Measurements from ENCODE around the gene LGR4. TPM values are rescaled to one million over a fixed set of nuclear protein-coding genes. Genes with fewer than 3 reads are reported as not detected.

Gene LGR4
- total and polyA plus RNA-seq, 2 experiments from 2014 or later, result 14.9 to 59.2 TPM

DNA sequence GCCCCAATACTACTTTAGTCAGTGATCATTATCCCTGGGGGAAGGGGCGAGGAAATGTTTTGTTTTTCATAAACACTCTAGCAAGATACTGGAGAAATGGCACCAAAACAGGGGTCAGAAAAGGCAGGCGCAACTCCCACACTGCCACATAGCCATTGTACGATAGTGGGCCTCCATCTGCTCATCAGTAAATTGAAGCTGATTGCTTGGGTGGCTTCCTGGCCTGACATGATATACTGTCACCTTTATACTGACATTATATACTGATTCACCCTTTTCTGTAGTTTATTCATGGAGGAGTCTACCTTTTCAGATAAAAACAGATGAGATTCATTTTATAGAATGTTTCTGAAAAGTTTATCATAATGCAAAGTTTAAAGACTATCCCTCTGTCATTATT lies 57.9 kb downstream of the LGR4 start:
- peaks cover 83% of the 10 kb centered on the region for H3K79me2 ChIP-seq (ENCODE audit: insufficient read depth)
- H3K27ac ChIP-seq, result no peak overlapping the region

DNA sequence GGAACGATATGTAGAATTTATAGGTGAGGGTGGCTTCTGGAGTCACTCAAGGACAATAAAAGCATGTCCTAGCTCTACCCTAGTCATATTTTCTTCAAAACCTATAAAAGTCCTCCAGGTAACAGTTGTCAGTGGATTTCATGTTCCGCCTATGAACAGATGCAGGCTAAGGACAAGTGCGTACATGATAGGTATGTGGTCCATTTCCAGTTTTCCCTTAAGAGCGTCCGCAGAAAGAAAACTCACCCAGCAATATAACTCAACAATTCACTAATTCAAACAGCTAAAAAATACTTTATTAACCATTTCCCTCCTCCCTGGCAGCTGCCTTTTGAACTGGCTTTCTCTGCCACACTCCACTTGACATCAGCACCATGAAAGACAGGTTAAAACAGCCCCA lies 59.4 kb downstream of the LGR4 start:
- 95 to 97% methylated on average over 5 of the region's 5 CpGs for WGBS, 2 experiments (ENCODE audit: low coverage in 1 of 2, low lambda C conversion rate in 2 of 2, missing lambda C conversion rate in 2 of 2)
- H4K20me1 ChIP-seq (ENCODE audit: insufficient read depth), result 0 out of 2 replicates have a peak, but pooled peaks cover 5% of the 10 kb centered on the region
- H3K4me3 ChIP-seq, result no peak overlapping the region
- peaks cover 77% of the 10 kb centered on the region for H3K79me2 ChIP-seq (ENCODE audit: insufficient read depth)
- no peak overlapping the region for H3K9ac ChIP-seq
- in situ Hi-C loops (cut with MboI), result no loop called here
- 0 out of 2 replicates have a peak, but pooled peaks cover 4% of the 10 kb centered on the region for H3K36me3 ChIP-seq (ENCODE audit: low read depth)
- no peaks in the 10 kb centered on the region for H3K9me2 ChIP-seq (ENCODE audit: insufficient read depth)
- no peak overlapping the region for H3K27ac ChIP-seq
- H3K27me3 ChIP-seq (replicated peaks; ENCODE audit: insufficient read depth), result no peaks in the 10 kb centered on the region
- TF ChIP-seq EZH2phosphoT487 (IDR thresholded peaks at IDR 0.05; ENCODE audit: insufficient read depth, low read depth) (no peak), EZH2 (IDR thresholded peaks at IDR 0.05; ENCODE audit: insufficient read depth, poor library complexity, severe bottlenecking) (no peak)
- 0 out of 2 replicates have a peak, but pooled peaks cover 2% of the 10 kb centered on the region for H3K4me1 ChIP-seq (ENCODE audit: insufficient read depth)
- H3K9me3 ChIP-seq (ENCODE audit: low read depth), result no peaks in the 10 kb centered on the region
- DNase-seq, result no peak
- H3F3A ChIP-seq (ENCODE audit: insufficient read depth), result no peaks in the 10 kb centered on the region
- no peak overlapping the region for H2AFZ ChIP-seq
- no peak overlapping the region for H3K4me2 ChIP-seq (ENCODE audit: unreplicated experiment)

More for the DNA sequence above, 57.9 kb downstream of the LGR4 start:
- WGBS, 2 experiments (ENCODE audit: low coverage in 1 of 2, low lambda C conversion rate in 2 of 2, missing lambda C conversion rate in 2 of 2), result 98 to 99% methylated on average over 3 of the region's 3 CpGs
- H3K9me2 ChIP-seq (ENCODE audit: insufficient read depth), result no peaks in the 10 kb centered on the region
- in situ Hi-C loops (cut with MboI), result no loop called here
- H3K27me3 ChIP-seq (replicated peaks; ENCODE audit: insufficient read depth), result no peaks in the 10 kb centered on the region
- TF ChIP-seq EZH2phosphoT487 (IDR thresholded peaks at IDR 0.05; ENCODE audit: insufficient read depth, low read depth) (no peak), EZH2 (IDR thresholded peaks at IDR 0.05; ENCODE audit: insufficient read depth, poor library complexity, severe bottlenecking) (no peak)
- no peaks in the 10 kb centered on the region for H3K4me1 ChIP-seq (ENCODE audit: insufficient read depth)
- H3K9ac ChIP-seq, result no peak overlapping the region
- no peak overlapping the region for H3K4me2 ChIP-seq (ENCODE audit: unreplicated experiment)
- H2AFZ ChIP-seq, result no peak overlapping the region
- H3K4me3 ChIP-seq, result no peak overlapping the region
- H4K20me1 ChIP-seq (ENCODE audit: insufficient read depth), result 0 out of 2 replicates have a peak, but pooled peaks cover 5% of the 10 kb centered on the region
- H3F3A ChIP-seq (ENCODE audit: insufficient read depth), result no peaks in the 10 kb centered on the region
- no peak for DNase-seq
- no peaks in the 10 kb centered on the region for H3K9me3 ChIP-seq (ENCODE audit: low read depth)
- H3K36me3 ChIP-seq (ENCODE audit: low read depth), result 0 out of 2 replicates have a peak, but pooled peaks cover 4% of the 10 kb centered on the region

DNA sequence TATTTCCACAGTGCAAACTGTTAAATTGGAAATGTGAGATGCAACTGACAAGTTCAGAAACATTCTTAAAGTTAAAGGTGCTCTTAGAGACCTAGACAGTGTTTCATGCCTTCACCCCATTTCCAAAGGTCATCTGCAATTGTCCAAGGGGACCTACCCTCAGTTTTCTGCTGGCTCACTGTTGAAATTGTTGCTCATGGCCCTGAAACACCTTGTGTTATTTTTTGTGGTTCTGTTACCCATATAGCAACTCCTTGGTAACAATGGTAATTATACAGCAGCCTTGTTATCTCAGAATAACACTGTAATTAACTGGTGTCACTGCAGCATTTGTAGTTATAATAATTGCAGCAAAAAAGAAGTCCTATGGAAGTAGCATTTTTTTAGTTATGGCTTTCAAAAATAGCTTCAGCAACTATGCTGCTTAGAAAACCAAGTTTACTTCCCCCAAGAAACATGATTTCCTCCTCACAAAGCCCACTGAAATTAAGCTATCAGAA lies 60.3 kb downstream of the LGR4 start:
- H4K20me1 ChIP-seq (ENCODE audit: insufficient read depth), result no peaks in the 10 kb centered on the region
- H3K79me2 ChIP-seq (ENCODE audit: insufficient read depth), result peaks cover 67% of the 10 kb centered on the region
- no peak overlapping the region for H3K4me3 ChIP-seq
- no peaks in the 10 kb centered on the region for H3K9me3 ChIP-seq (ENCODE audit: low read depth)
- no peak for DNase-seq
- no peak overlapping the region for H3K27ac ChIP-seq
- 0 out of 2 replicates have a peak, but pooled peaks cover 4% of the 10 kb centered on the region for H3K36me3 ChIP-seq (ENCODE audit: low read depth)
- in situ Hi-C loops (cut with MboI), result no loop called here
- 0 out of 2 replicates have a peak, but pooled peaks cover 4% of the 10 kb centered on the region for H3K4me1 ChIP-seq (ENCODE audit: insufficient read depth)
- H3K4me2 ChIP-seq (ENCODE audit: unreplicated experiment), result no peak overlapping the region
- no peaks in the 10 kb centered on the region for H3F3A ChIP-seq (ENCODE audit: insufficient read depth)
- no peaks in the 10 kb centered on the region for H3K27me3 ChIP-seq (replicated peaks; ENCODE audit: insufficient read depth)
- no peak overlapping the region for H3K9ac ChIP-seq
- H3K9me2 ChIP-seq (ENCODE audit: insufficient read depth), result no peaks in the 10 kb centered on the region
- H2AFZ ChIP-seq, result no peak overlapping the region
- TF ChIP-seq EZH2phosphoT487 (IDR thresholded peaks at IDR 0.05; ENCODE audit: insufficient read depth, low read depth), result no peak
- no peak for TF ChIP-seq EZH2 (IDR thresholded peaks at IDR 0.05; ENCODE audit: insufficient read depth, poor library complexity, severe bottlenecking)

DNA sequence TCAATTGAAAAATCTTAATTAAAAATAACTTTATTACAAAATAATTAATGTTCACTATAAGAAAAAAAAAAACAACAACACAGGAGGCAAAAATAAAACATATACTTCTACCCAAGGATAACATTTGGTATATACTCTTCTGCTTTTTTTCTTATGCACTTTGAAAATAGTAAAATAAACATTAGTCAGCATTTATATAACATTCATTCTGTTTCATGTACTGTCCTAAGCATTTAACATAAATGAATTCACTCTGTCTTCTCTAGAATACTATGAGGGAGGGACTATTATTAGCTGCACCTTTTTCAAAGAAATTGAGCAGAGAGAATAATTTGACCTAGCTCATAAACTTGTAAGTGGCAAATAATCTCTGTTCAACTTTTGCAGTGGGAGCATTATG lies 61.3 kb downstream of the LGR4 start:
- Histone ChIP-seq H3K9me3 (ENCODE audit: low read depth) (no peaks in the 10 kb centered on the region), H3K9ac (no peak overlapping the region), H4K20me1 (ENCODE audit: insufficient read depth) (no peaks in the 10 kb centered on the region), H3K27ac (no peak overlapping the region), H3F3A (ENCODE audit: insufficient read depth) (no peaks in the 10 kb centered on the region), H3K9me2 (ENCODE audit: insufficient read depth) (no peaks in the 10 kb centered on the region), H3K27me3 (replicated peaks; ENCODE audit: insufficient read depth) (no peaks in the 10 kb centered on the region), H3K4me1 (ENCODE audit: insufficient read depth) (0 out of 2 replicates have a peak, but pooled peaks cover 4% of the 10 kb centered on the region), H3K36me3 (ENCODE audit: low read depth) (0 out of 2 replicates have a peak, but pooled peaks cover 4% of the 10 kb centered on the region), H3K79me2 (ENCODE audit: insufficient read depth) (peaks cover 58% of the 10 kb centered on the region), H3K4me3 (no peak overlapping the region), H3K4me2 (ENCODE audit: unreplicated experiment) (no peak overlapping the region), H2AFZ (no peak overlapping the region)
- TF ChIP-seq EZH2 (IDR thresholded peaks at IDR 0.05; ENCODE audit: insufficient read depth, poor library complexity, severe bottlenecking) (no peak), EZH2phosphoT487 (IDR thresholded peaks at IDR 0.05; ENCODE audit: insufficient read depth, low read depth) (no peak)
- in situ Hi-C loops (cut with MboI), result no loop called here
- no peak for DNase-seq

DNA sequence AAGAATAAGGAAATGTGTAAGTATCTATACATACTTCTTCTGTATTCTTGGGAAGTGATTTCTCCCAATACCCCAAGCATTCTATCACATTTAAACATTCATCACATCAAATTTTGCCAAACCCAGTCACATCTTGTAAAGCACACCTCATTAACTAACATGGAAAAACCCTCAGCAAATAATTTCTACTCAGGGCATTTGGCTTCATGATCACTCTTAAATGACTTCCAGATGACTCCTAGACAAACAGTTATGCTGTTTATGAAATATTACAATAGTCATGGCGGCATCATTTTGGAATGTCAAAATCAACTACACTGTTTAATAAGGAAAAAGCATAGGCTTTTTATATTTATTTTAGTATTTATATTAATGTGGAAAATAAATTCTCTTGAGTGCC lies 62.3 kb downstream of the LGR4 start:
- in situ Hi-C loops (cut with MboI), result no loop called here
- no peaks in the 10 kb centered on the region for H3K9me3 ChIP-seq (ENCODE audit: low read depth)
- H3K27ac ChIP-seq, result no peak overlapping the region
- DNase-seq, result no peak
- H3K4me1 ChIP-seq (ENCODE audit: insufficient read depth), result 0 out of 2 replicates have a peak, but pooled peaks cover 4% of the 10 kb centered on the region
- H3K9ac ChIP-seq, result no peak overlapping the region
- WGBS, 2 experiments (ENCODE audit: low coverage in 1 of 2, low lambda C conversion rate in 2 of 2, missing lambda C conversion rate in 2 of 2), result 13 to 36% methylated on average over 1 of the region's 1 CpG
- H3K4me2 ChIP-seq (ENCODE audit: unreplicated experiment), result no peak overlapping the region
- no peaks in the 10 kb centered on the region for H3F3A ChIP-seq (ENCODE audit: insufficient read depth)
- peaks cover 55% of the 10 kb centered on the region for H3K79me2 ChIP-seq (ENCODE audit: insufficient read depth)
- TF ChIP-seq EZH2phosphoT487 (IDR thresholded peaks at IDR 0.05; ENCODE audit: insufficient read depth, low read depth) (no peak), EZH2 (IDR thresholded peaks at IDR 0.05; ENCODE audit: insufficient read depth, poor library complexity, severe bottlenecking) (no peak)
- no peak overlapping the region for H3K4me3 ChIP-seq
- no peaks in the 10 kb centered on the region for H4K20me1 ChIP-seq (ENCODE audit: insufficient read depth)
- H3K27me3 ChIP-seq (replicated peaks; ENCODE audit: insufficient read depth), result no peaks in the 10 kb centered on the region
- 0 out of 2 replicates have a peak, but pooled peaks cover 4% of the 10 kb centered on the region for H3K36me3 ChIP-seq (ENCODE audit: low read depth)
- H3K9me2 ChIP-seq (ENCODE audit: insufficient read depth), result no peaks in the 10 kb centered on the region
- H2AFZ ChIP-seq, result no peak overlapping the region
